ENCODE measurements around the gene SHMT1. TPM values are rescaled to one million over a fixed set of nuclear protein-coding genes. Genes with fewer than 3 reads are reported as not detected.
"Not testable (repeated sequence)": the region's sequence is repeated elsewhere in the genome, so short reads cannot be mapped to it uniquely, and the experiment has no call there.

The SHMT1 gene
- total RNA-seq: 13.0 TPM

DNA sequence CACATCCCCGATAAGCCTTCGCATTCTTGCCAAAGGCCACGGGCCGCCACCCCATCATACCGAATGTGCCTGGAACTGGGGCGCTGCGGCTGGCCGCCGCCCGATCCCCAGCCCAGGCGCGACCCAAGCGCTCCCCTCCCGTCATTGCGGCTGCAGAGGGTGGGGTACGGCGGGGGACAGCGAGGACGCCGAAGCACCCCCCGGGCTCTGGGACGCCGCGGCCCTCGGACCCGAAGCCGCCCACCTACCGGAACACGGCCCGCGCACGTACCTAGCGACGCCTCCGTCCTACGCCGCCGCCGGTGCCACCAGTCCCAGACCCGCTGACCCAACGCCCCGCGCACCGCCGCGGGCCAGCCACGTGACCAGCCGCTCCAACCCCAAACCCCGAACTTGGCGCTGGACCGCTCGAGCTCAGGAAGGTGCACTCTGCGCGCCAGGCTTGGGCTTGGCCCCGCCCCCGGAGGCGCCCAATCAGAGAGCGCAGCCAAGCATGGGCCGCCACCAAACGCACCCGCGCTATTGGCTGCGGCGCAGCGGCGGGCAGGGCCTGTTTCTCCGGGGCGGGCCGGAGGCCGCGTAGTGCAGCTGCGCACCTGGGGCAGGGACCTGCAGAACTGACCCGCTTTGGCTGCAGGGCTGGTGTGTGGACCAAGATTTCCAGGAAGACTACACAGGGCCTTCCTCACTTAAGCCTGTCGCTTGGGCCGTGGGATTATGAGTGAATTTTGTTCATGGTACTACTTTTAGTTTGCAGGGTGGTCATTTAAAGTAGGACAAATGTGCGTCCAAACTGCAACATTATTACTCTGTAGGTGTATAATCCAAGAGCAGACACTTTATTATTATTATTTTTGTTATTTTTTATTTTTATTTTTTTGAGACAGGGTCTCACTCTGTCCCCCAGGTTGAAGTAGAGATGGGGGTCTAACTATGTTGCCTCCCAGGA lies at the start of gene SHMT1:
Gene SHMT1 (minus strand): TSS at position 450 of the 949 bp plus-strand sequence. CDS start 7,569 bp downstream, outside the sequence.
- peak within 1 kb of the TSS; percentile 73 for H3K27ac ChIP-seq (ENCODE audit: low read depth, low read length)
- peak within 1 kb of the TSS; percentile 71 to 90 (median 81) for H3K9ac ChIP-seq (ENCODE audit: low read depth in 1 of 3, low read length in 3 of 3)
- H3K4me1 ChIP-seq (ENCODE audit: control insufficient read depth in 3 of 3, insufficient read depth in 3 of 3, low read length in 3 of 3): peaks cover 6 to 17% (median 8%) of the 10 kb centered on the region in 3 donors
- peaks cover 4 to 6% (median 6%) of the 10 kb centered on the region in 3 donors for H3K36me3 ChIP-seq (ENCODE audit: control insufficient read depth in 3 of 3, insufficient read depth in 3 of 3, low read length in 3 of 3)
- no peaks in the 10 kb centered on the region for H3K27me3 ChIP-seq (ENCODE audit: control insufficient read depth in 3 of 3, insufficient read depth in 3 of 3, low read length in 3 of 3)
- H3K9me3 ChIP-seq (ENCODE audit: control insufficient read depth in 3 of 3, low read length in 3 of 3): no peaks in the 10 kb centered on the region
- H3K4me3 ChIP-seq (ENCODE audit: low read length in 3 of 3): peak within 1 kb of the TSS; percentile 80 to 86 (median 84)

GRCh38 chr17:18412001-18412538 lies 48.7 kb upstream of the SHMT1 start:
- not testable (repeated sequence) for H3K9ac ChIP-seq (ENCODE audit: low read depth in 1 of 3, low read length in 3 of 3); H3K4me3 ChIP-seq (ENCODE audit: low read length in 3 of 3); H3K36me3 ChIP-seq (ENCODE audit: control insufficient read depth in 3 of 3, insufficient read depth in 3 of 3, low read length in 3 of 3); H3K4me1 ChIP-seq (ENCODE audit: control insufficient read depth in 3 of 3, insufficient read depth in 3 of 3, low read length in 3 of 3); H3K27ac ChIP-seq (ENCODE audit: low read depth, low read length); H3K27me3 ChIP-seq (ENCODE audit: control insufficient read depth in 3 of 3, insufficient read depth in 3 of 3, low read length in 3 of 3); H3K9me3 ChIP-seq (ENCODE audit: control insufficient read depth in 3 of 3, low read length in 3 of 3)

- H3K27ac ChIP-seq (ENCODE audit: low read depth, low read length); H3K4me1 ChIP-seq (ENCODE audit: control insufficient read depth in 3 of 3, insufficient read depth in 3 of 3, low read length in 3 of 3); H3K9ac ChIP-seq (ENCODE audit: low read depth in 1 of 3, low read length in 3 of 3): not testable (repeated sequence)
Measured at GRCh38 chr17:18411377-18411864, 48.1 kb upstream of the SHMT1 start.

GRCh38 chr17:18410736-18411135 lies 47.4 kb upstream of the SHMT1 start:
- not testable (repeated sequence) for H3K27ac ChIP-seq (ENCODE audit: low read depth, low read length); H3K4me3 ChIP-seq (ENCODE audit: low read length in 3 of 3)

More at GRCh38 chr17:18411377-18411864, 48.1 kb upstream of the SHMT1 start:
- H3K4me3 ChIP-seq (ENCODE audit: low read length in 3 of 3): peak overlapping the region; percentile 32 to 56 (median 48)
- H3K36me3 ChIP-seq (ENCODE audit: control insufficient read depth in 3 of 3, insufficient read depth in 3 of 3, low read length in 3 of 3); H3K9me3 ChIP-seq (ENCODE audit: control insufficient read depth in 3 of 3, low read length in 3 of 3); H3K27me3 ChIP-seq (ENCODE audit: control insufficient read depth in 3 of 3, insufficient read depth in 3 of 3, low read length in 3 of 3): not testable (repeated sequence)

DNA sequence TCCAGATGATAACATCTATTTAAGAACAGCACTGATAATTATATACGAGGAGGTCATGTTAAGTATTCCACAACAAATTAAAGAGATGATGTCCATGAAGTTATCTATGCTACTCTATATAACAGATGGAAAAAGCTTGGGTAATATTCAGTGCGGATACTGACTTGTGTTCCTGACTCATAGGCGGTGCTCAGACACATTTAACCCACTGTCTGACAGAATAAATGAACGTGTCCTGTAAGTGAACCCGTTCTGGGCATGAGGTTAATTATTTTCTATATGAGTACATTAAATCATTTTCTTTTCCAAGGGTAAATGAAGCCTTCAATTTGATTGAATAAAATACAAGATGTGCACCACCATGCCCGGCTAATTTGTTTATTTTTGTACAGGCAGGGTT lies 46.0 kb upstream of the SHMT1 start:
- not testable (repeated sequence) for H3K9ac ChIP-seq (ENCODE audit: low read depth in 1 of 3, low read length in 3 of 3); H3K4me3 ChIP-seq (ENCODE audit: low read length in 3 of 3); H3K27me3 ChIP-seq (ENCODE audit: control insufficient read depth in 3 of 3, insufficient read depth in 3 of 3, low read length in 3 of 3); H3K36me3 ChIP-seq (ENCODE audit: control insufficient read depth in 3 of 3, insufficient read depth in 3 of 3, low read length in 3 of 3); H3K9me3 ChIP-seq (ENCODE audit: control insufficient read depth in 3 of 3, low read length in 3 of 3); H3K27ac ChIP-seq (ENCODE audit: low read depth, low read length); H3K4me1 ChIP-seq (ENCODE audit: control insufficient read depth in 3 of 3, insufficient read depth in 3 of 3, low read length in 3 of 3)

More at GRCh38 chr17:18410736-18411135, 47.4 kb upstream of the SHMT1 start:
- H3K4me1 ChIP-seq (ENCODE audit: control insufficient read depth in 3 of 3, insufficient read depth in 3 of 3, low read length in 3 of 3); H3K9ac ChIP-seq (ENCODE audit: low read depth in 1 of 3, low read length in 3 of 3); H3K9me3 ChIP-seq (ENCODE audit: control insufficient read depth in 3 of 3, low read length in 3 of 3); H3K36me3 ChIP-seq (ENCODE audit: control insufficient read depth in 3 of 3, insufficient read depth in 3 of 3, low read length in 3 of 3); H3K27me3 ChIP-seq (ENCODE audit: control insufficient read depth in 3 of 3, insufficient read depth in 3 of 3, low read length in 3 of 3): not testable (repeated sequence)

DNA sequence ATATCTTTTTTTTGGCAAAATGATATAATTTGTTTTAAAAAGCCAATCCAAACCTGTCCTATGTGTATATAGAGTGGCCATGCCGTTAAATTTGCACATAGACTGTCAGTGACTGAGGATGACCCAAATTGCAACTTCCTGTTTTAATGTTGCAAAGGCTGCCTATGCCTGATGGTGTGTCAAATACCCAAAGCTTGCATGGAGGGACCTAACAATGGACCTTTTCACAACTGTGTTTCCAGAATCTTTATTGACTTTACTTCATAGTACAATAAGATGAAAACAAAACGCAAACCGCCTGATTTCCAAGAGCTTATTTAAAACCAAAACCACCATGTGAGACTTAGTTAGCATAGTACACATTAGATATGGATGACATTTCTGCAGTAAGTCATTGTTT lies 45.6 kb upstream of the SHMT1 start:
- H3K4me1 ChIP-seq (ENCODE audit: control insufficient read depth in 3 of 3, insufficient read depth in 3 of 3, low read length in 3 of 3); H3K27me3 ChIP-seq (ENCODE audit: control insufficient read depth in 3 of 3, insufficient read depth in 3 of 3, low read length in 3 of 3); H3K9me3 ChIP-seq (ENCODE audit: control insufficient read depth in 3 of 3, low read length in 3 of 3); H3K36me3 ChIP-seq (ENCODE audit: control insufficient read depth in 3 of 3, insufficient read depth in 3 of 3, low read length in 3 of 3); H3K9ac ChIP-seq (ENCODE audit: low read depth in 1 of 3, low read length in 3 of 3); H3K27ac ChIP-seq (ENCODE audit: low read depth, low read length); H3K4me3 ChIP-seq (ENCODE audit: low read length in 3 of 3): not testable (repeated sequence)

DNA sequence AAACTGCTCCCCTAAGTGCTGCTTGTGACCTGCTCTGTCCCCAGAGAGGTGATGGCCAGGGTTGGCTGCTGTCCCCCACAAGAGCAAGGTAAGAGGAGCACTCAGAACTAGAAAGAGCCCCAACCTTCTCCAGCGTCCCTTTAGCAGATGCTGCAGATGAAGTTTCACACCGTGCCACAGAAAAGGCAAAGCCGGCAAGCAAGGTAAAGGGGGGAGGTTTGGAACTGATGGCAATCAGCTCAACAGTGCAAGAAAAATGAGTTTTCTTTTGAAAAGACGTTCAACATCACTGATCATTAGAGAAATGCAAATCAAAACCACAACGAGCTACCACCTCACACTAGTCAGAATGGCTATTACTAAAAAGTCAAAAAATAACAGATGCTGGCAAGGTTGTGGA lies 40.3 kb upstream of the SHMT1 start:
- not testable (repeated sequence) for H3K4me1 ChIP-seq (ENCODE audit: control insufficient read depth in 3 of 3, insufficient read depth in 3 of 3, low read length in 3 of 3); H3K9me3 ChIP-seq (ENCODE audit: control insufficient read depth in 3 of 3, low read length in 3 of 3); H3K27ac ChIP-seq (ENCODE audit: low read depth, low read length)

GRCh38 chr17:18403166-18403565 lies 39.8 kb upstream of the SHMT1 start:
- not testable (repeated sequence) for H3K4me1 ChIP-seq (ENCODE audit: control insufficient read depth in 3 of 3, insufficient read depth in 3 of 3, low read length in 3 of 3); H3K27me3 ChIP-seq (ENCODE audit: control insufficient read depth in 3 of 3, insufficient read depth in 3 of 3, low read length in 3 of 3); H3K27ac ChIP-seq (ENCODE audit: low read depth, low read length); H3K9me3 ChIP-seq (ENCODE audit: control insufficient read depth in 3 of 3, low read length in 3 of 3); H3K4me3 ChIP-seq (ENCODE audit: low read length in 3 of 3); H3K36me3 ChIP-seq (ENCODE audit: control insufficient read depth in 3 of 3, insufficient read depth in 3 of 3, low read length in 3 of 3); H3K9ac ChIP-seq (ENCODE audit: low read depth in 1 of 3, low read length in 3 of 3)

More for the DNA sequence above, 40.3 kb upstream of the SHMT1 start:
- not testable (repeated sequence) for H3K27me3 ChIP-seq (ENCODE audit: control insufficient read depth in 3 of 3, insufficient read depth in 3 of 3, low read length in 3 of 3); H3K4me3 ChIP-seq (ENCODE audit: low read length in 3 of 3); H3K36me3 ChIP-seq (ENCODE audit: control insufficient read depth in 3 of 3, insufficient read depth in 3 of 3, low read length in 3 of 3); H3K9ac ChIP-seq (ENCODE audit: low read depth in 1 of 3, low read length in 3 of 3)

GRCh38 chr17:18401872-18402590 lies 38.7 kb upstream of the SHMT1 start:
- H3K4me3 ChIP-seq (ENCODE audit: low read length in 3 of 3); H3K27me3 ChIP-seq (ENCODE audit: control insufficient read depth in 3 of 3, insufficient read depth in 3 of 3, low read length in 3 of 3); H3K36me3 ChIP-seq (ENCODE audit: control insufficient read depth in 3 of 3, insufficient read depth in 3 of 3, low read length in 3 of 3); H3K9ac ChIP-seq (ENCODE audit: low read depth in 1 of 3, low read length in 3 of 3); H3K27ac ChIP-seq (ENCODE audit: low read depth, low read length); H3K4me1 ChIP-seq (ENCODE audit: control insufficient read depth in 3 of 3, insufficient read depth in 3 of 3, low read length in 3 of 3); H3K9me3 ChIP-seq (ENCODE audit: control insufficient read depth in 3 of 3, low read length in 3 of 3): not testable (repeated sequence)

DNA sequence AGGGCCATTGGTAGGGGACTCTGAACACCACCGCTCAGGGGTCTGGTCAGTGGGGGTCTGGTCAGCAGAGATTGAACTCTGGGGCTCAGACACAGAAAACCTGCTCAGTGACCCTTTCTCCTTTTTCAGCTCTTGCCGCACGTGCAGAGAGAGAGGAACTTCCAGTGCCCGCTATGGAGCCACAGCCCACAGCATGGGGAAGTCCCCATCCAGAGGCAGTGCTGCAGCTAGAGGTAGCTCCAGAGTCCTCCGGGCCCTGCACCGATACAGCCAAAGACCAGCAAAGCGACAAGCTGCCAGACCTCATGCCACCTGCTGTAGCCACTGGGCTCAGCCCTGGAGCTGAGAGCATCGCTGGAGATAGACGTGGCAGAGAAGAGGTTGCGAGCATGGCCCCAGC lies 25.4 kb upstream of the SHMT1 start:
- H3K27ac ChIP-seq (ENCODE audit: low read depth, low read length); H3K27me3 ChIP-seq (ENCODE audit: control insufficient read depth in 3 of 3, insufficient read depth in 3 of 3, low read length in 3 of 3); H3K9me3 ChIP-seq (ENCODE audit: control insufficient read depth in 3 of 3, low read length in 3 of 3); H3K9ac ChIP-seq (ENCODE audit: low read depth in 1 of 3, low read length in 3 of 3); H3K36me3 ChIP-seq (ENCODE audit: control insufficient read depth in 3 of 3, insufficient read depth in 3 of 3, low read length in 3 of 3); H3K4me1 ChIP-seq (ENCODE audit: control insufficient read depth in 3 of 3, insufficient read depth in 3 of 3, low read length in 3 of 3); H3K4me3 ChIP-seq (ENCODE audit: low read length in 3 of 3): not testable (repeated sequence)

Data from skeletal muscle tissue (tissue), 4 donors.